Measurements from ENCODE around the gene FHOD3.

DNA sequence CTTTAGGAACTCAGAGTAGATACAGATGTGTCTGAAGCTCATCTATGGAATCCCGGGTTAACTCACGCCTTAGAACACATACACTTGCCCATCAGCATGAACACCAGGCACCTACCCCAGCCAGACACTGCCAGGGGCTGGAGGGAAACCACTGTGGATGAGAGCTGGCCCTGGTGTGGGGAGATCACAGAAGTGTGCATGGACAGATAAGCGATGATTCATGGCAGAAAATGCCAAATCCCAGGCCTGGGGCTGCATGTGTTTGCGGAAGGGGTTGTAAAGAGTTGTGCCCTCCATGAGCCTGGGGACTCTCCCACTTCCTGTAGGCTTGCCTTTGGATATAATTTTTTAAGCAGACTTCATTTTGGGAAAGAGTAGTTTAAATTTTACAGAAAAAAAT lies 193.4 kb downstream of the FHOD3 start:
- TF ChIP-seq, protein P1, sequence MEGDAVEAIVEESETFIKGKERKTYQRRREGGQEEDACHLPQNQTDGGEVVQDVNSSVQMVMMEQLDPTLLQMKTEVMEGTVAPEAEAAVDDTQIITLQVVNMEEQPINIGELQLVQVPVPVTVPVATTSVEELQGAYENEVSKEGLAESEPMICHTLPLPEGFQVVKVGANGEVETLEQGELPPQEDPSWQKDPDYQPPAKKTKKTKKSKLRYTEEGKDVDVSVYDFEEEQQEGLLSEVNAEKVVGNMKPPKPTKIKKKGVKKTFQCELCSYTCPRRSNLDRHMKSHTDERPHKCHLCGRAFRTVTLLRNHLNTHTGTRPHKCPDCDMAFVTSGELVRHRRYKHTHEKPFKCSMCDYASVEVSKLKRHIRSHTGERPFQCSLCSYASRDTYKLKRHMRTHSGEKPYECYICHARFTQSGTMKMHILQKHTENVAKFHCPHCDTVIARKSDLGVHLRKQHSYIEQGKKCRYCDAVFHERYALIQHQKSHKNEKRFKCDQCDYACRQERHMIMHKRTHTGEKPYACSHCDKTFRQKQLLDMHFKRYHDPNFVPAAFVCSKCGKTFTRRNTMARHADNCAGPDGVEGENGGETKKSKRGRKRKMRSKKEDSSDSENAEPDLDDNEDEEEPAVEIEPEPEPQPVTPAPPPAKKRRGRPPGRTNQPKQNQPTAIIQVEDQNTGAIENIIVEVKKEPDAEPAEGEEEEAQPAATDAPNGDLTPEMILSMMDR (IDR thresholded peaks at IDR 0.05): no peak
- no peak for TF ChIP-seq POLR2AphosphoS5 (IDR thresholded peaks at IDR 0.05; ENCODE audit: insufficient read depth in 1 of 2, low read depth in 1 of 2)
